SU-DHL-6 (cell line): Measurements from ENCODE around the gene NIM1K.
"Not testable (repeated sequence)": the region's sequence is repeated elsewhere in the genome, so short reads cannot be mapped to it uniquely, and the experiment has no call there.

Experiments used
- H2AFZ ChIP-seq: fragments of 200-600 bp; sonication (generic); 2 replicates; pipeline ENCODE4 v1.6.1; 2014; ENCODE audit warnings: low read depth, mild to moderate bottlenecking, moderate library complexity, mixed read lengths, antibody characterized with exemption, low read length; ENCODE audit not compliant: severe bottlenecking
- H3F3A ChIP-seq: fragments of 200-600 bp; shearing (Covaris generic); 2 replicates; pipeline ENCODE4 v1.6.0; 2016; ENCODE audit warnings: antibody characterized with exemption, mild to moderate bottlenecking; ENCODE audit not compliant: insufficient read depth
- H3K27ac ChIP-seq: fragments of 200-600 bp; sonication (generic); 2 replicates; pipeline ENCODE4 v1.5.1; 2016; ENCODE audit warnings: low read depth, mild to moderate bottlenecking, low read length, moderate library complexity, mixed read lengths
- H3K27me3 ChIP-seq: fragments of 200-600 bp; sonication (generic), shearing (Covaris generic); 2 replicates; pipeline ENCODE4 v1.6.0; 2014; ENCODE audit warnings: mild to moderate bottlenecking, low read length
- H3K36me3 ChIP-seq: fragments of 200-600 bp; sonication (generic); 2 replicates; pipeline ENCODE4 v1.6.1; 2014; ENCODE audit warnings: mild to moderate bottlenecking, low read length, mixed read lengths
- H3K4me2 ChIP-seq: fragments of 300-600, 200-600 bp; shearing (Covaris generic), sonication (generic); 2 replicates; pipeline ENCODE4 v1.6.0; 2014; ENCODE audit warnings: low read length, low read depth, mild to moderate bottlenecking; ENCODE audit not compliant: poor library complexity, severe bottlenecking
- H3K4me3 ChIP-seq: fragments of 200-600 bp; sonication (generic); 2 replicates; pipeline ENCODE4 v1.5.1; 2014; ENCODE audit warnings: antibody characterized with exemption, low read length, mild to moderate bottlenecking, mixed read lengths; ENCODE audit not compliant: insufficient read depth, poor library complexity, severe bottlenecking
- H3K79me2 ChIP-seq: fragments of 200-600 bp; sonication (generic); 2 replicates; pipeline ENCODE4 v1.6.1; 2014; ENCODE audit warnings: mild to moderate bottlenecking, low read length, moderate library complexity; ENCODE audit not compliant: insufficient read depth
- H3K9ac ChIP-seq: fragments of 200-600 bp; sonication (generic); 2 replicates; pipeline ENCODE4 v1.7.0; 2014; ENCODE audit warnings: mild to moderate bottlenecking, low read length
- H3K9me2 ChIP-seq: fragments of 200-600 bp; sonication (generic); replicated peaks from 2 replicates; pipeline ENCODE4 v1.6.1; 2014; ENCODE audit warnings: low read length; ENCODE audit not compliant: insufficient read depth
- H3K9me3 ChIP-seq: fragments of 200-600 bp; sonication (generic); 2 replicates; pipeline ENCODE4 v1.6.1; 2014; ENCODE audit warnings: low read length, mixed read lengths; ENCODE audit not compliant: insufficient read depth
- H4K20me1 ChIP-seq: fragments of 200-600 bp; sonication (generic); 2 replicates; pipeline ENCODE4 v1.6.1; 2014; ENCODE audit warnings: low read depth, mild to moderate bottlenecking, antibody characterized with exemption, low read length, moderate library complexity, mixed read lengths
- CTCF ChIP-seq: fragments of 200-600 bp; sonication (generic); IDR thresholded peaks from one replicate; pipeline ENCODE4 v1.5.1; 2017; ENCODE audit warnings: antibody characterized with exemption, mild to moderate bottlenecking, low read length, moderate library complexity; ENCODE audit not compliant: insufficient read depth, poor library complexity, severe bottlenecking
- EZH2phosphoT487 ChIP-seq: fragments of 200-600 bp; sonication (generic), shearing (Covaris generic); conservative IDR thresholded peaks from 2 replicates; pipeline ENCODE4 v1.6.1; 2018; ENCODE audit warnings: mild to moderate bottlenecking, antibody characterized with exemption, low read length, moderate library complexity, mixed read lengths

Gene NIM1K

DNA sequence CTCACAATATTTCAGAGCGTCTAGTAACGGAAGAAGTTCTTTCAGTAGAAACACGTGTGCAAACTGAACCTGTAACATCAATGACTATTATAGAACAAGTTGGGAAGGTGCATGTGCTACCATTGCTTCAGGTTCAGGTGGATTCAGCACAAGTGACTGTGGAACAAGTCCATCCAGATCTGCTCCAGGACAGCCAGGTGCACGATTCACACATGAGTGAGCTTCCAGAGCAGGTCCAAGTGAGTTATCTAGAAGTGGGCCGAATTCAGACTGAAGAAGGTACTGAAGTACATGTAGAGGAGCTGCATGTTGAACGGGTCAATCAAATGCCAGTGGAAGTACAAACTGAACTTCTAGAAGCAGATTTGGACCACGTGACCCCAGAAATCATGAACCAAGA lies 17.4 kb upstream of the NIM1K start:
- no peaks in the 10 kb centered on the region for H3K9me2 ChIP-seq
- no peak overlapping the region for H3K9ac ChIP-seq
- H3K4me3 ChIP-seq = no peak overlapping the region
- H2AFZ ChIP-seq = no peak overlapping the region
- H3K27me3 ChIP-seq = no peaks in the 10 kb centered on the region
- H3K79me2 ChIP-seq = no peaks in the 10 kb centered on the region
- no peak overlapping the region for H3K4me2 ChIP-seq
- H4K20me1 ChIP-seq = 0 out of 2 replicates have a peak, but pooled peaks cover 3% of the 10 kb centered on the region
- TF ChIP-seq EZH2phosphoT487 (no peak), CTCF (no peak)
- peaks cover 17% of the 10 kb centered on the region; the same call in 1 of the 2 replicates for H3K36me3 ChIP-seq
- no peaks in the 10 kb centered on the region for H3K9me3 ChIP-seq
- no peaks in the 10 kb centered on the region; the same call in 1 of the 2 replicates for H3F3A ChIP-seq
- no peak overlapping the region for H3K27ac ChIP-seq

- no peak for TF ChIP-seq EZH2phosphoT487
- no peak for TF ChIP-seq CTCF
- no peak overlapping the region for H3K4me3 ChIP-seq
- no peak overlapping the region for H3K27ac ChIP-seq
Observed at GRCh38 chr5:43179836-43180235, 12.2 kb upstream of the NIM1K start.

DNA sequence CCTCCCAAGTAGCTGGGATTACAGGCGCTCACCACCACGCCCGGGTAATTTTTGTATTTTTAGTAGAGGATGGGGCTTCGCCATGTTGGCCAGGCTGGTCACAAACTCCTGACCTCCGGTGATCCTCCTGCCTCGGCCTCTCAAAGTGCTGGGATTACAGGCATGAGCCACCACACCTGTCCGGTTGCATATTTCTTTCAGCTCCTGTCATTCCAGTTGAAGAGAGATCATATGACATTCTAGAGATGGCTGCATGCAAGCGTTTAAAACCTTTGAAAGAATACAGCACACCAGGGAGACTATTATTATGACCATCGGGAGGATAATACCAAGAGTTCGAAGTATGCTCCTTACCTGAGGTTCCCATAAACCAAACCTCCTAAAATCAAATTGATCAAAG lies 9.6 kb upstream of the NIM1K start:
- H3K4me2 ChIP-seq = no peak overlapping the region
- H3K9me3 ChIP-seq = no peaks in the 10 kb centered on the region
- H3F3A ChIP-seq = no peaks in the 10 kb centered on the region; the same call in 1 of the 2 replicates
- no peaks in the 10 kb centered on the region for H4K20me1 ChIP-seq
- no peak for TF ChIP-seq EZH2phosphoT487
- no peak for TF ChIP-seq CTCF
- no peaks in the 10 kb centered on the region for H3K36me3 ChIP-seq
- no peaks in the 10 kb centered on the region for H3K9me2 ChIP-seq
- no peak overlapping the region for H3K4me3 ChIP-seq
- H2AFZ ChIP-seq = no peak overlapping the region
- H3K9ac ChIP-seq = no peak overlapping the region
- no peaks in the 10 kb centered on the region for H3K79me2 ChIP-seq
- no peaks in the 10 kb centered on the region for H3K27me3 ChIP-seq
- no peak overlapping the region for H3K27ac ChIP-seq

More at GRCh38 chr5:43179836-43180235, 12.2 kb upstream of the NIM1K start:
- Histone ChIP-seq H3K9ac (no peak overlapping the region), H3K27me3 (no peaks in the 10 kb centered on the region), H3K79me2 (no peaks in the 10 kb centered on the region), H3K9me3 (no peaks in the 10 kb centered on the region), H3K9me2 (no peaks in the 10 kb centered on the region), H4K20me1 (0 out of 2 replicates have a peak, but pooled peaks cover 3% of the 10 kb centered on the region), H3F3A (no peaks in the 10 kb centered on the region; the same call in 1 of the 2 replicates), H2AFZ (no peak overlapping the region), H3K4me2 (no peak overlapping the region), H3K36me3 (peaks cover 8% of the 10 kb centered on the region; the same call in 1 of the 2 replicates)

GRCh38 chr5:43183101-43183500 lies 8.9 kb upstream of the NIM1K start:
- not testable (repeated sequence) for H4K20me1 ChIP-seq, H3K27ac ChIP-seq, H3K4me2 ChIP-seq, H3K79me2 ChIP-seq, H2AFZ ChIP-seq, H3K9me2 ChIP-seq, H3K9ac ChIP-seq, H3K4me3 ChIP-seq, H3K36me3 ChIP-seq, H3F3A ChIP-seq, H3K9me3 ChIP-seq, H3K27me3 ChIP-seq
